Activated naive CD4-positive, alpha-beta T cell treated with anti-CD3 and anti-CD28 coated beads, Interleukin-2, amount 10 ng/mL, durations not matched to agents 7 days and 5 days (primary cell): Measurements from ENCODE around the gene ENTR1.

Source experiments
- CTCF ChIA-PET: fragments of 350-600 bp; sonication (Branson Sonifier 250); formaldehyde crosslinking; loops from one replicate; lab custom pipeline; 2021; ENCODE audit warnings: antibody characterized with exemption; lab: Charles Lee
- DNase-seq: peaks from one replicate; pipeline ENCODE4 v3.0.0-alpha.2; 2020
- H3K27ac Mint-ChIP-seq: one replicate; pipeline ENCODE4 v1.8.0; 2021; ENCODE audit warnings: mild to moderate bottlenecking, moderate library complexity, mixed read lengths
- H3K27me3 Mint-ChIP-seq: one replicate; pipeline ENCODE4 v1.8.0; 2021; ENCODE audit warnings: mild to moderate bottlenecking, mixed read lengths
- H3K36me3 Mint-ChIP-seq: one replicate; pipeline ENCODE4 v1.8.0; 2021; ENCODE audit warnings: mixed read lengths
- H3K4me1 Mint-ChIP-seq: one replicate; pipeline ENCODE4 v1.8.0; 2021; ENCODE audit warnings: mixed read lengths
- H3K4me3 Mint-ChIP-seq: one replicate; pipeline ENCODE4 v1.8.0; 2021; ENCODE audit warnings: mild to moderate bottlenecking, moderate library complexity, mixed read lengths
- H3K9me3 Mint-ChIP-seq: one replicate; pipeline ENCODE4 v1.8.0; 2021; ENCODE audit warnings: mixed read lengths

The ENTR1 gene

GRCh38 chr9:136443087-136443486 is 32.7 kb upstream of the ENTR1 start:
- Mint-ChIP-seq H3K4me3 (no peak overlapping the region), H3K27me3 (no peaks in the 10 kb centered on the region), H3K4me1 (peaks cover 4% of the 10 kb centered on the region), H3K36me3 (peaks cover 41% of the 10 kb centered on the region), H3K27ac (no peak overlapping the region), H3K9me3 (no peaks in the 10 kb centered on the region)
- CTCF ChIA-PET, result interaction anchor here (1.0 kb wide), 1 partner anchor 25 kb away, joined by 3 read pairs; no protein-coding TSS in a partner anchor
- no peak for DNase-seq

- CTCF ChIA-PET, result interaction anchor here (1.0 kb wide), 1 partner anchor 25 kb away, joined by 3 read pairs; no protein-coding TSS in a partner anchor
- H3K4me1 Mint-ChIP-seq, result peaks cover 12% of the 10 kb centered on the region
- H3K27me3 Mint-ChIP-seq, result no peaks in the 10 kb centered on the region
- DNase-seq, result no peak
- H3K9me3 Mint-ChIP-seq, result no peaks in the 10 kb centered on the region
- no peak overlapping the region for H3K27ac Mint-ChIP-seq
- no peak overlapping the region for H3K4me3 Mint-ChIP-seq
- peaks cover 35% of the 10 kb centered on the region for H3K36me3 Mint-ChIP-seq
Observed at GRCh38 chr9:136442265-136442664, 31.9 kb upstream of the ENTR1 start.

- H3K36me3 Mint-ChIP-seq, result peaks cover 35% of the 10 kb centered on the region
- H3K27me3 Mint-ChIP-seq, result no peaks in the 10 kb centered on the region
- DNase-seq, result no peak
- CTCF ChIA-PET, result no interaction called here
- peaks cover 17% of the 10 kb centered on the region for H3K4me1 Mint-ChIP-seq
- H3K4me3 Mint-ChIP-seq, result no peak overlapping the region
- no peaks in the 10 kb centered on the region for H3K9me3 Mint-ChIP-seq
- no peak overlapping the region for H3K27ac Mint-ChIP-seq
Observed at GRCh38 chr9:136441681-136442245, 31.3 kb upstream of the ENTR1 start.

GRCh38 chr9:136441191-136441680 is 30.8 kb upstream of the ENTR1 start:
- peaks cover 21% of the 10 kb centered on the region for H3K4me1 Mint-ChIP-seq
- H3K36me3 Mint-ChIP-seq, result peaks cover 35% of the 10 kb centered on the region
- DNase-seq, result no peak
- CTCF ChIA-PET, result no interaction called here
- no peaks in the 10 kb centered on the region for H3K9me3 Mint-ChIP-seq
- H3K27me3 Mint-ChIP-seq, result no peaks in the 10 kb centered on the region
- H3K27ac Mint-ChIP-seq, result no peak overlapping the region
- H3K4me3 Mint-ChIP-seq, result no peak overlapping the region

- Mint-ChIP-seq H3K9me3 (no peaks in the 10 kb centered on the region), H3K4me1 (peaks cover 24% of the 10 kb centered on the region), H3K27ac (peak within 1 kb of the TSS; percentile 83), H3K27me3 (no peaks in the 10 kb centered on the region), H3K4me3 (peak within 1 kb of the TSS; percentile 87), H3K36me3 (peaks cover 35% of the 10 kb centered on the region)
- DNase-seq, result peak; percentile 82
- CTCF ChIA-PET, result interaction anchor here (0.7 kb wide), 1 partner anchor 15 kb away, joined by 3 read pairs; no protein-coding TSS in a partner anchor
Observed at GRCh38 chr9:136439481-136440408, 29.3 kb upstream of the ENTR1 start, which contains the start of gene INPP5E. Gene INPP5E (minus strand): TSS chr9:136439845. CDS start chr9:136439419, 426 bp downstream.

- no peaks in the 10 kb centered on the region for H3K9me3 Mint-ChIP-seq
- H3K4me3 Mint-ChIP-seq, result peak overlapping the region; percentile 87
- H3K36me3 Mint-ChIP-seq, result peaks cover 30% of the 10 kb centered on the region
- no peaks in the 10 kb centered on the region for H3K27me3 Mint-ChIP-seq
- CTCF ChIA-PET, result no interaction called here
- H3K27ac Mint-ChIP-seq, result peak overlapping the region; percentile 83
- peak; percentile 75 for DNase-seq
- peaks cover 24% of the 10 kb centered on the region for H3K4me1 Mint-ChIP-seq
Observed at GRCh38 chr9:136438548-136439480, 28.4 kb upstream of the ENTR1 start.

- no peaks in the 10 kb centered on the region for H3K27me3 Mint-ChIP-seq
- peak overlapping the region; percentile 87 for H3K4me3 Mint-ChIP-seq
- peak; percentile 38 for DNase-seq
- peaks cover 26% of the 10 kb centered on the region for H3K36me3 Mint-ChIP-seq
- no peaks in the 10 kb centered on the region for H3K9me3 Mint-ChIP-seq
- CTCF ChIA-PET, result no interaction called here
- H3K4me1 Mint-ChIP-seq, result peaks cover 24% of the 10 kb centered on the region
- H3K27ac Mint-ChIP-seq, result peak overlapping the region; percentile 83
Observed at GRCh38 chr9:136437839-136438547, 27.6 kb upstream of the ENTR1 start.

GRCh38 chr9:136437430-136437829 is 27.0 kb upstream of the ENTR1 start:
- no peaks in the 10 kb centered on the region for H3K9me3 Mint-ChIP-seq
- H3K4me1 Mint-ChIP-seq, result peaks cover 24% of the 10 kb centered on the region
- DNase-seq, result no peak
- peak overlapping the region; percentile 70 for H3K27ac Mint-ChIP-seq
- H3K4me3 Mint-ChIP-seq, result peak overlapping the region; percentile 87
- H3K27me3 Mint-ChIP-seq, result no peaks in the 10 kb centered on the region
- peaks cover 21% of the 10 kb centered on the region for H3K36me3 Mint-ChIP-seq
- CTCF ChIA-PET, result interaction anchor here (1.0 kb wide), 1 partner anchor 23 kb away, joined by 3 read pairs; no protein-coding TSS in a partner anchor

GRCh38 chr9:136436055-136436634 is 25.7 kb upstream of the ENTR1 start:
- CTCF ChIA-PET, result interaction anchor here (0.7 to 1.7 kb wide), 2 partner anchors 33 to 234 kb away, joined by 3 read pairs; no protein-coding TSS in a partner anchor
- Mint-ChIP-seq H3K4me1 (peaks cover 24% of the 10 kb centered on the region), H3K36me3 (peaks cover 14% of the 10 kb centered on the region), H3K4me3 (no peak overlapping the region), H3K27me3 (no peaks in the 10 kb centered on the region), H3K27ac (no peak overlapping the region), H3K9me3 (no peaks in the 10 kb centered on the region)
- no peak for DNase-seq

- no peaks in the 10 kb centered on the region for H3K9me3 Mint-ChIP-seq
- H3K27me3 Mint-ChIP-seq, result no peaks in the 10 kb centered on the region
- H3K4me1 Mint-ChIP-seq, result peaks cover 24% of the 10 kb centered on the region
- DNase-seq, result no peak
- no peak overlapping the region for H3K4me3 Mint-ChIP-seq
- peaks cover 18% of the 10 kb centered on the region for H3K36me3 Mint-ChIP-seq
- H3K27ac Mint-ChIP-seq, result no peak overlapping the region
- CTCF ChIA-PET, result interaction anchor here (1.7 kb wide), 1 partner anchor 31 kb away, joined by 3 read pairs; no protein-coding TSS in a partner anchor
Observed at GRCh38 chr9:136434580-136435169, 24.3 kb upstream of the ENTR1 start.

- CTCF ChIA-PET, result no interaction called here
- Mint-ChIP-seq H3K36me3 (peaks cover 18% of the 10 kb centered on the region), H3K27me3 (no peaks in the 10 kb centered on the region), H3K9me3 (no peaks in the 10 kb centered on the region), H3K27ac (no peak overlapping the region), H3K4me1 (peaks cover 24% of the 10 kb centered on the region), H3K4me3 (no peak overlapping the region)
- DNase-seq, result no peak
Observed at GRCh38 chr9:136433849-136434579, 23.6 kb upstream of the ENTR1 start.
